GM21367 (cell line): ENCODE measurements around the gene ZNF587B.
"Not testable (repeated sequence)": the region's sequence is repeated elsewhere in the genome, so short reads cannot be mapped to it uniquely, and the experiment has no call there.

ENCODE experiments used
- ATAC-seq: cut with Tn5 transposase; IDR thresholded peaks from one replicate; pipeline ENCODE4 v1.9.1; 2021; ENCODE audit not compliant: unreplicated experiment

Gene ZNF587B

GRCh38 chr19:57869655-57870054 lies 39.6 kb downstream of the ZNF587B start:
- ATAC-seq, result not testable (repeated sequence)

DNA sequence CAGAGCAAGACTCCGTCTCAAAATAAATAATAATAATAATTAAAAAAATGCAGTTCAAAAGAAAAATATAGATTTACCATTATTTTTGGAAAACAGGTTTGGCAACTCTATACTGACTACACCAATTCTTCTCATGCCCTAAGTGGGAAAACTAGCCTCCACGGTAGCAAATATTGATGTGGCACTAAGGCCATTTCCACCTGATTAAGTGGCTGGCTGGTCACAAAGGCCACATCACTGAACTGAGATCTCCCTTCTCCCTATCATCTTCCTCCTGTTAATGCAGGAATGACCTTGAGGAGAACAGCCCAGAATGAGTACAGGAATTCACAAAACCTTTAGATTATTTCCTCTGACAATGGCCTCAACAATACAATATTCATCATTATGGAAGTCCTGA lies 40.1 kb downstream of the ZNF587B start:
- no peak for ATAC-seq

DNA sequence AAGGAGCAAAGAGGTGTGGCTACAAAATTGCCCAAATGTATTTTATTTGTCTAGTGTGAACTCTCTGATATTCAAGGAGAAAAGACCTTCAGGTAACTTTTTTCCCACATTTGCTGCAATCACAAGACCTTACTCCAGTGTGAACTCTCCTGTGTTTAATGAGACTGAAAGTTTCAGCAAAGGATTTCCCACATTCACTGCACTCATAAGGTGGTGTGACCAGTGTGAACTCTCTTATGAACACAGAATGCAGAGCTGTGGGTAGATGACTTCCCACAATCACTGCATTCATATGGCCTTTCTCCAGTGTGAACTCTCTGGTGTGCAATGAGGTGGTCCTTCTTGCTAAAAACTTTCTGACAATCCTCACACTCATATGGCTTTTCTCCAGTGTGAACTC lies 42.4 kb downstream of the ZNF587B start:
- no peak for ATAC-seq

DNA sequence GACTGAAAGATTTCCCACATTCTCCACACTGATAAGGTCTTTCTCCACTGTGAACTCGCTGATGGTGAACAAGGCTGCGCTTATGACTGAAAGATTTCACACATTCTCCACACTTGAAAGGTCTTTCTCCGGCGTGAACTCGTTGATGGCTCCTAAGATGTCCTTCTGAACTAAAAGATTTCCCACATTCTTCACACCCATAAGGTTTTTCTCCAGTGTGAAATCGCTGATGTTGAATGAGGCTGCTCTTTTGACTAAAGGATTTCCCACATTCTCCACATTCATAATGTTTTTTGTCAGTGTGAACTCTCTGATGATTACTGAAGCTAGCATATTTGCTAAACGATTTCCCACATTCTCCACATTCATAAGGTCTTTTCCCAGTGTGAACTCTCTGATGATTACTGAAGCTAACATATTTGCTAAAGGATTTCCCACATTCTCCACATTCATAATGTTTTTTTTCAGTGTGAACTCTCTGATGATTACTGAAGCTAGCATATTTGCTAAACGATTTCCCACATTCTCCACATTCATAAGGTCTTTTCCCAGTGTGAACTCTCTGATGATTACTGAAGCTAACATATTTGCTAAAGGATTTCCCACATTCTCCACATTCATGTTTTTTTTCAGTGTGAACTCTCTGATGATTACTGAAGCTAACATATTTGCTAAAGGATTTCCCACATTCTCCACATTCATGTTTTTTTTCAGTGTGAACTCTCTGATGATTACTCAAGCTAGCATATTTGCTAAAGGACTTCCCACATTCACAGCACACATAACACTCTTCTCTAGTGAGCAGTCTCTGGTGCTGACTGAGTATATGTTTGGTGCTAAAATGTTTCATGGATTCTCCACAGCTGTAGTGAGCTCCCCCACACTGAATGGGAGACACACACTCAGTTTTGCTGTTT lies 44.0 kb downstream of the ZNF587B start:
- ATAC-seq, result not testable (repeated sequence)

DNA sequence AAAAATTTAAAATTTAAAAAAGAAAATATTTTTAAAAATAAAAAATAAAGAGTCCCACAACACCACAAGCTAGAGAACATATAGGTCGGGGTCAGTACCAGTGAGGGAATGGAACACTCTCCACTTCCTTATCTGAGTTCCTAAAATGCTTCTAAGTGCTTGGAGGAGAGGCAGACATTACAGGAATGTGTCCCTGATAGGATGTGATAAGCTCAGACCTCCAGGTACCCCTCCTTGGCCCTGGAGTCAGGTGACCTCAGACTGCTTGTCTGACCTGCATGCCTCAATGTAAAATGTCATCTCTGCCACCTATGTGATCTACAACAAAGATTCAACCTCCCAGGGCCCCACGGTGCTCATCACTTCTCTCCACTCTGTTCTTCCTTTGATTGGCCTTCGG lies 55.9 kb downstream of the ZNF587B start:
- no peak for ATAC-seq

DNA sequence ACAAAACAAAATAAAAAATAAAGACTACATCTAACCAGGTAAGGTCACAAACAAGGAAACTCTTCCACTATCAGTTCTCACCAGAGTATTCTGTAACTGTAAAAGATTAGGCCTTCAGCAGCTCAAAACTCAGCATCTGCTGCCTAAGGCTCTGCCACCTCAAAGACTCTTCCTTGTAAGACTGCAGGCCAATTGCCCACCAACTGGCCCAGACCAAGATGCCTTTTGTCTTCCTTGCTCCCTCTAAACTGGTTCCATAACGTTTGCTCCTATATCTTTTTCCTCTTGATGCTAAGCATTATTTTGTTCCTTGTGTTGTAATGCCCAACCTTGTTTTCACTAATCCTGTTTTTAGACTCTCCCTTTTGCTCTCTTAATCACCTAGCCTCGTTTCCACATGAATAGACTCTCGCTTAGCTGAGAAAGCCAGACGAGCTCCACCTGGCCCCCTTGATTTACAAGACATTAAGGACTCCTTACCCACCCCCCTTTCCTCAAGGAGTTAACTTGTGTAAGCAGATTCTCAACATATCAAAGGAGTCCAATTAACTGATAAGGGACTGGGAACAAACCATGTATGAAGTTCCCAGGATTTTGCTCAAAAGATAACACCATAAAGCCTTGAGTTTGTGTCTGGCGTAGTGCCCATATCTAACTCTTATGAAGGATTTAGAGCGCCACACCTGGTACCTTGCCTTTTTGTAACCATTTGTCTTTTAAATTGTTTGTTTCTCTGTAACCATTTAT lies 57.3 kb downstream of the ZNF587B start:
- ATAC-seq, result no peak

- no peak for ATAC-seq
Observed at GRCh38 chr19:57888107-57888559, 58.0 kb downstream of the ZNF587B start.

DNA sequence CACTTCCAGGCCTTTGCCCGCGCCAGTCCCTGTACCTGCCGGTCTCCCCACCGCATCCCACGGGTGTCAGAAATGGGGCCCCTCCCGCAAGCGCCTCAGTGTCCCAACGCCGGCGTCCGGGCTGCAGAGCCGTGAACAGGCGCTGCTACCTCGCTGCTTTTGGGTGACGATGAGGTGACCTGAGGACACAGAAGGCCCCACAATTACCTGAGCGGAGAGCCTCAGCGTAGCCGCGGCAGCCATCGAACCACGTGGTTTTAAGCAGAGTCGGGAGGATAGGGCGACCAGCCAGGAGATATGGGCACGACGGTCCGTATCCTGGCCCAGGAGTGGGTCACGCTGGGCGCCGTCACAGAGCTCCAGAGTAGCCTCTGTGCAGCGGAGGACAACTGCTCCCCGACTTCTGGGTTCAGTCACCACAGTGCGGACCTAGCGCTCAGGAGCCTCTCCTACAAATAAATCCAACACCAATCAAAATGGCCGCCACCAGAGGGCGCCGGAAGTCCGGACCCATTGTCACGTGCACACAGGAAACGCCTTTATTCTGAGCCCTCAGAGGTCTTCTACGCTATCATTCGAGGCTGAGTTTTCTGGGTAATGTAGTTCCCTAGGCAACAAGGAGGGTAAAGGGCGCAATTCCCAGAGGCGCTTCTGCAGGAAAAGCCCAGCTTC lies 58.6 kb downstream of the ZNF587B start, which contains the start of gene ZNF814:
Gene ZNF814 (minus strand): TSS at position 478 of the 672 bp plus-strand sequence. CDS start 235 bp downstream, at position 243.
- ATAC-seq, result peak; percentile 62

DNA sequence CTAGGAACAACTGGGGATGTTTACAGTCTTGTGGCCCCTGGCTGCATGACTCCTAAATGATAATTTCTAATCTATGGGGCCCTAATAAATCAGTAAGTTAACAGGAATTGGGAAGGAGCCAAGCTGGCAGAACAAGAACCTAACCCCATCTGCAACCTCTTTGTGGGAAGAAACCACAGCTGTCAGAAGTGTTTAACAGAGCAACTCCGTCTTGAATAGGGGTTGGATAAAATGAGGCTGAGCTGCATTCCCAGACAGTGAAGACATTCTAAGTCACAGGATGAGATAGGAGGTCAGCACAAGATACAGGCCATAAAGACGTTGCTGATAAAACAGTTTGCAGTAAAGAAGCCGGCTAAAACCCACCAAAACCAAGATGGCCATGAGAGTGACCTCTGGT lies 60.6 kb downstream of the ZNF587B start:
- ATAC-seq, result not testable (repeated sequence)
